Stimulated activated CD8-positive, alpha-beta memory T cell treated with anti-CD3 and anti-CD28 coated beads, Interleukin-2, amount 100 ng/mL, for 48 hours (primary cell): ENCODE data around the gene AXIN2.

Experiments used
- DNase-seq, 2 donors: peaks; one replicate each; pipeline ENCODE4 v3.0.0-alpha.2; 2020; ENCODE audit warnings: low read depth in 2 of 2

AXIN2 gene

DNA sequence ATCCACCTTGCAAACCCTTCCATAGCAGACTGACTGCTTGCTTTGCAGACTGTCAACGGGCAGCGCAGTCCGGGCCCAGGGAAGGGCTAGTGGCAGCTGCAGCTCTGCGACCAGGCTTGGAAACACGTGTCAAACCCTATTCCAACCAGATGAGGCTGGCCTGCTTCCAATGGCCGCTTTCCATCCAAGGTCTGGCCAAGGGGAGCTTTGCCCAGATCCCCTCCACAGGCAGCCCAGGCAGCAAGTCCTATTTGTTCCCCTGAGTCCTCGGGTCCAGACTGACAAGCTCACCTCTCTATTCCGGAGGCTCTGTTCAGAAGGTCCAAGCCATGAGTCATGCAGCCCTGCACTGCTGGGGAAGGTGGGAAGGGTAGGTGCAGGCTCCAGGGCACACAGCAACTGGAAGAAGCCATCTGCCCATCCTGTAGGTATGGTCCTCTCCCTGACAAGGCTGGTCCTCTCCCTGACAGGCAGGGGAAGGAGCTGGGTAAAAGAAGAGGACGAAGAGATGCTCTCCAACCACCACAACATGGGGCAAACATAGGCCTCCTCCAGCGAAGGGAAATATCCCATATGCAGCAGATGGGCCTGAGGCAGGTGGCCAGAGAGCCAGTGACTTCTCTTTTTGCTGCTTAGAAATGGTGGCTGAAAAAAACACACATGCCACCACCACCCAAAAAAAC lies 22.6 kb upstream of the AXIN2 start:
- no peak for DNase-seq

GRCh38 chr17:65576939-65577338 lies 15.5 kb upstream of the AXIN2 start:
- DNase-seq = no peak

DNA sequence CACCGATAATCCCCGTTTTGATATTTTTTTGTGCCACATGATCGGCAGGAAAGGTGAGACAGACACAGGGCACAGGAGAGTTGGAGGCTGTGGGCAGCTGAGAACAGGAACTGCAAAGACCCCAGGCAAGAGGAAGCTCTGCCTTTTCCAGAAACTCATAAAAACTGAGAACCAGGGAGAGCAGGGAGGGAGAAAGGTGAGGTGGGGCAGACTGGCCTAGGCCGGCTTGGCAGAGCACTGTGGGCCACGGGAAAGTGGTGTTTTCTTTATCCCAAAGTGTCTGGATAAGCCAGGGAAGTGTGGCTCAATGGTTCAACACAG lies 11.8 kb upstream of the AXIN2 start:
- no peak for DNase-seq

DNA sequence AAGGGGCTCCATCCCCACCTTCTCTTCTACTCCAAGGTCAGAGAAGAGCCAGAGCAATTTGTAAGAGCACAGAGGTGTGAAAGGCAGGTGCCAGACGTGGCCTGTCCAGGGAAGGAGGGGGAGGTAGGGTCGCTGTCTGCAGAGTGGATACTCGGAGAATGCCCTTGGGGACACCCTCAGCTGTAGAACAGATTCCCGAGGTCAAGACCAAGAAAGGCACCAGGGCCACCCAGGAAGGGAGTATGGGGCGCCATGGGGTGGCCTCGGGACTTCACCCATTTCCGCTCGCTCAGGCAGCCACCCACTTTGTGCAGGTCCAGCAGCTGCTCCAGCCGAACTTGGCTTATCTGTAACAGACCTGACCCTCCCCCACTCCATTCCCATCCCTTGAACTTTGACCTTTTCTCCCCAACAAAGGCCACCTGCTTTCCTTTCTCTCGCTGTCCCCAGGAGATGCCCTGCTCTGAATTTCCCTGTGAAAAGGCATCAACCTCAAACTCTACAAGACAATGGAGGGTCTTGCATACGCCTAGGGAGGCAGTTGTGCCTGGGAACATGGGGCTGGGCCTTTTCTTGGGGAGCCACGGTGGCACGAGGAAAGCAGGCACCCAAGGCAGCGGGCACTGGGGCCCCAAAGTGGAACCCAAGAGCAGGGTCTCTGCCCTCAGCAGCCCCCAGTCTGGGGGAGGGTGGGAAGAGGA lies 11.3 kb upstream of the AXIN2 start:
- DNase-seq = no peak

GRCh38 chr17:65572186-65572580 lies 10.7 kb upstream of the AXIN2 start:
- DNase-seq = no peak

DNA sequence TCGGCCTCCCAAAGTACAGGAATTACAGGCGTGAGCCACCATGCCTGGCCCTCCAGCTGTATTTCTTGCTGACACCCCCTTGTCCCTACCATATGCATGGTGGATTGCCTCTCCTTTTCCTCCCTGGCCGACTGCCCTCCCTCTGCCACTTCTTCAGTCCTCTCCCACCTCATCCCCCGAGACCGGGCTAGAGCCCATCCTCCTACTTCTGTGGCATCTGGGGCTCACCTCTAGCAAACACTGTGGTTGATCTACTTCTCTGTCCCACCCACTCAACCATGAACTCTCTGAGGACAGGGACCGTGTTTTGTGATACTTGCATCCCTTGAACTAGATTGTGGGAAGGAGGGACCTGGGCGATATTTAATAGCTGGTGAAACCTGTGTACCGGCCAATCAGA lies 7.5 kb upstream of the AXIN2 start:
- no peak for DNase-seq

GRCh38 chr17:65567566-65567965 lies 6.1 kb upstream of the AXIN2 start:
- DNase-seq = no peak

GRCh38 chr17:65565559-65565958 lies 4.1 kb upstream of the AXIN2 start:
- no peak for DNase-seq

- no peak for DNase-seq
These were observed 3.3 kb upstream of the AXIN2 start for GRCh38 chr17:65564793-65565192.

- no peak for DNase-seq
These were observed 721 bp upstream of the AXIN2 start for GRCh38 chr17:65562206-65562531.

GRCh38 chr17:65560628-65561451 lies 608 bp downstream of the AXIN2 start:
- DNase-seq = peak; percentile 43 to 56

DNA sequence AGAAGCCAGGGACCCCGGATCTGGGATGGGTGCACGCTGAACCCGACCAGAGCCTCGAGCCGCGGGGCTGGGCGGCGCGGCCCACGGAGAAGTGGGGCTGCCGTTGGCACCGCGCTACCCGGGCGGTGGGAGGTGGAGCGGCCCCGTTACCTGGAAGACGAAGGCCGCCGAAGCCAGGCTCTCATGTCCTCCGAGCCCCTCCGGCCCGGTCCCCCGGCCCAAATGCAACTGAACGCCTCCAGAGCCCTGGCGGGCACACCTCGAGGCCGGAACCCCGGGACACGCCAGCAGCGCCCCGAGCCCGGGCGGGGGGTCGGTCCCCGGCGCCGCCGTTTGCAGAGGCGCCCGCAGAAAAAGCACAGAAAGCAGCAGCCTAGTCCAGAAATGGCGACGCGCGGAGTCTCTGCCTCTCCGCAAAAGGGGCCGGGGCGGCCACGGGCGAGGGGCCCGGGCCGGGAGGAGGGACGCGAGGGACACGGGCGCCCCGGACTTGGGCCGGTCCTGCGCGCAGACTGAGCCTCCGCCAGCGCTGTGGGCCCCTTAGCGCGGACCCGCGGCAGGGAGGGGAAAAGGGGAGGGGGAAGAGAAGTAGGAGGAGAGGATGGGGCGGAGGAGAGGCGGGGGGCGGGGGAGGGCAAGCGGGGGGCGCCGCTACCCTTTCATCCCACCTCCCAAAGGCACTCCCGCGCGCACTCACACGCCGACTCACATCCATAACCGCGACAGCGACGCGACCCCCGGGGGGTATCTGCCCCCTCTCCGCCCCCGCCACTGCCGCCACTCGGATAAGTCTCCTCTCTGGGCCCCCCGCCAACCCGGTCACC lies 1.4 kb downstream of the AXIN2 start:
- DNase-seq = no peak

DNA sequence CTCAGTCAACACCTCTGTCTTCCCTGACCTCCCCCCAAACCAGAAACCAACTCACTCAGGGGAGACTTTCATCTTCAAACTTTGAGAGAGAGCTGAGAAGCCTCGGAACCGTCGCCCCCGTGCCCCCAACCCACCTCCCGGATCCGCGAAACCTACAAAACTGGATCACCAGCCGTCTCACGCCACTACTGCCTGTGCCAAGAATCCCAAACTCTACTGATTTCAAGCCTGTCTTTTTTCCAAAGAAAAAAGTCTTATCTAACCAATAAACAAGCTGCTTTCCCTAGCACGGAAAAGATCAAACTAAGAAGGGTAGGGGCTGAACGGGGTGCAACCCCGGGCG lies 2.0 kb downstream of the AXIN2 start:
- DNase-seq = no peak

DNA sequence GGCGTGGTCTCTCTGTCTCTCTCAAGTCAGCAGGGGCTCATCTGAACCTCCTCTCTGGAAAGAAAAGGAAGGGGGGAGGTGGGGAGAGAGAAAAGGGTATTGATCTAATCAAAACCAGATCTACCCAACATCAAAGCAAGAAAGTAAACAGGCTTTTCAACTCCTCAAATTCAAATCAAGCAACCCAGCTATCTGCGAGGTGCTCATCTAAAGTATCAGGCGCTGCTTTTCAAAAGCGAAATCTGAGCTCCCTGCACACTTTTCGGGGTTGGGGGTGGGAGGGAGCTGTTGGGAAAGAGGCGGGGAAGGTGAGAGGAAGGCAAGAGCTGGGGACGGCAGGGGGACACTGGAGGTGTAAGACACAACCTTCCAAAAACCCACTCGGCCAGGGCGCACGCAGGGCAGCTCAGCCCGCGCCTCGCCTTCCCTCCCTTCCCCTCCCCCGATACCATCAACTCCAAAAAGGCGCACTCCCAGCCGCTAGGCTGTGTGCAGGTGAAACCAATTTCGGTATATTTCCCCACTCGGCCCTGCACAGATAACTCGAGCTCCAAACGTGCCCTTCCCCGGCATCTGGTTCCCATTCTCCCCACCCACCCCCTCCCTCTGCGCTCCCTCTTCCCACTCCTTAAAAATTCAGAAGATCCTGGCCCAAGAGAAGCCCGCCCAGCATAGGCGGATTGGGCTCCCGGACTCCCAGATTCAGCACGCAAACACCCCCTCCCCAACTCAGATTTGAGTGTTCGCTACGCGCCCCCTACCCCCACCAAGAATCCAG lies 2.6 kb downstream of the AXIN2 start:
- DNase-seq = no peak

- DNase-seq = no peak
These were observed 3.2 kb downstream of the AXIN2 start for GRCh38 chr17:65558311-65558682.

GRCh38 chr17:65557349-65558310 lies 3.8 kb downstream of the AXIN2 start:
- no peak for DNase-seq

- DNase-seq = no peak
These were observed 4.5 kb downstream of the AXIN2 start for GRCh38 chr17:65556910-65557348.

- DNase-seq = peak; percentile 88 to 89
These were observed 5.2 kb downstream of the AXIN2 start for GRCh38 chr17:65556014-65556909.

DNA sequence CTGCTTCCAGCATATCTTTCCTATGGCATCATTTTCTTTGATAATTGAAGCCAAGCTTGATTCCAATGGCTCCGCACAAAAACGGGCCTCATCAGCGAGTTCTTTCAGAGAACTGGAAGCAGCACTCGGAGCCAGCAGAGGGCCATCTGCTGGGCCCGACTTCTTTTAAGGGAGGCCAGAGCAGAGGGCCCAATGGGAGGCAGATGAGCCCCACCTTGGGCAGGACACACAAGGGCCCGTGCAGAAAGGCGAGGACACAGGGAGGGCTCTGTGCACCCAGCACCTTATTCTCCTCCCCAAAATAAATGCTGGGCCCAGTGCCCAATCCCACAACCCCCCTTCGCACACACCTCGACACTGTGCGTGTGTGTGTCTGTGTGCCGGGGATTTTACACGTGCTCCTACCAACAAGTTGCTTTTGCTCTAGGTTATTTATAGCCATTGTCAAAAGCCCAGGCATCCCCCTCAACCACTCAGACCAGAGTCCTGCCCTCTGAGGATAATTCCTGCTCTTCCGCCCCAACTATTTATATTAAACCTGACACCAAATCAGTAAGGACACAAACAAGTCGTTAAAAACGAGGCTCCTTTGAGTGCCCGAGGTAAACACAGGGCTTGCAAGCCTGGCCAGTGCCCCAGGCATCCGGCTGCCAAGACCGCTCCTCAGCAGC lies 6.8 kb downstream of the AXIN2 start:
- no peak for DNase-seq
